Hepatocyte (in vitro differentiated cells): Measurements from ENCODE around the gene TMC5. TPM values are rescaled to one million over a fixed set of nuclear protein-coding genes. Genes with fewer than 3 reads are reported as not detected.

ENCODE experiments used
- DNase-seq: peaks from one replicate; pipeline ENCODE4 v3.0.0-alpha.2; 2016; ENCODE audit warnings: low spot score
- H2AFZ ChIP-seq: fragments of 200-600 bp; sonication (generic); 2 replicates; pipeline ENCODE4 v1.6.0; 2016; ENCODE audit warnings: antibody characterized with exemption, mild to moderate bottlenecking
- H3K27ac ChIP-seq: fragments of 200-600 bp; sonication (generic); 2 replicates; pipeline ENCODE4 v1.5.1; 2016; ENCODE audit warnings: mild to moderate bottlenecking
- H3K27me3 ChIP-seq: fragments of 200-600 bp; sonication (generic); 2 replicates; pipeline ENCODE4 v1.6.1; 2016
- H3K36me3 ChIP-seq: fragments of 200-600 bp; sonication (generic); replicated peaks from 2 replicates; pipeline ENCODE4 v1.5.1; 2016; ENCODE audit warnings: low read depth; ENCODE audit not compliant: insufficient read depth
- H3K4me1 ChIP-seq: fragments of 200-600 bp; sonication (generic); 2 replicates; pipeline ENCODE4 v1.5.1; 2016; ENCODE audit warnings: mild to moderate bottlenecking, moderate library complexity; ENCODE audit not compliant: insufficient read depth
- H3K4me2 ChIP-seq: fragments of 200-600 bp; sonication (generic); 2 replicates; pipeline ENCODE4 v1.6.0; 2016
- H3K4me3 ChIP-seq: fragments of 200-600 bp; sonication (generic); 2 replicates; pipeline ENCODE4 v1.5.1; 2016; ENCODE audit warnings: mild to moderate bottlenecking
- H3K79me2 ChIP-seq: fragments of 200-600 bp; sonication (generic); 2 replicates; pipeline ENCODE4 v1.6.0; 2017; ENCODE audit warnings: mild to moderate bottlenecking
- H3K9me2 ChIP-seq: fragments of 200-600 bp; sonication (generic); replicated peaks from 2 replicates; pipeline ENCODE4 v1.6.0; 2017; ENCODE audit warnings: mild to moderate bottlenecking; ENCODE audit not compliant: insufficient read depth
- H3K9me3 ChIP-seq: fragments of 200-600 bp; sonication (generic); 2 replicates; pipeline ENCODE4 v1.5.1; 2016; ENCODE audit warnings: low read depth, mild to moderate bottlenecking
- H4K20me1 ChIP-seq: fragments of 200-600 bp; sonication (generic); 2 replicates; pipeline ENCODE4 v1.6.0; 2016; ENCODE audit warnings: mild to moderate bottlenecking; ENCODE audit not compliant: insufficient read depth, poor library complexity, severe bottlenecking
- CTCF ChIP-seq: fragments of 200-600 bp; sonication (generic); IDR thresholded peaks from 2 replicates; pipeline ENCODE4 v1.5.1; 2016; ENCODE audit warnings: antibody characterized with exemption, mild to moderate bottlenecking; ENCODE audit not compliant: poor library complexity
- EZH2 ChIP-seq: fragments of 200-600 bp; sonication (generic); IDR thresholded peaks from 2 replicates; pipeline ENCODE4 v1.6.1; 2016; ENCODE audit warnings: antibody characterized with exemption, mild to moderate bottlenecking, borderline replicate concordance
- EZH2phosphoT487 ChIP-seq: fragments of 200-600 bp; sonication (generic); IDR thresholded peaks from one replicate; pipeline ENCODE4 v1.6.1; 2018; ENCODE audit warnings: antibody characterized with exemption, mild to moderate bottlenecking, low read depth, moderate library complexity; ENCODE audit not compliant: unreplicated experiment, severe bottlenecking
- WGBS: methylation state at CpG from one replicate; pipeline ENCODE4 v1.1.6; 2016; ENCODE audit warnings: low lambda C conversion rate; ENCODE audit errors: missing lambda C conversion rate; 5-methylcytosine and 5-hydroxymethylcytosine counted together
- polyA plus RNA-seq: library from polyadenylated mRNA; unstranded; fragments of >200 nt; fragmentation: Nextera tagmentation; extraction: Ambion mirVana; gene quantifications from 2 replicates; pipeline ENCODE4 v1.2.1, GENCODE V29; 2016
- total RNA-seq: library from RNA; depleted of rRNA; stranded (reverse); fragments of >200 nt; gene quantifications from 2 replicates; pipeline ENCODE4 v1.2.3, GENCODE V29; 2014

Gene TMC5
- total and polyA plus RNA-seq, 2 experiments from 2014 or later = 2.9 to 3.3 TPM

DNA sequence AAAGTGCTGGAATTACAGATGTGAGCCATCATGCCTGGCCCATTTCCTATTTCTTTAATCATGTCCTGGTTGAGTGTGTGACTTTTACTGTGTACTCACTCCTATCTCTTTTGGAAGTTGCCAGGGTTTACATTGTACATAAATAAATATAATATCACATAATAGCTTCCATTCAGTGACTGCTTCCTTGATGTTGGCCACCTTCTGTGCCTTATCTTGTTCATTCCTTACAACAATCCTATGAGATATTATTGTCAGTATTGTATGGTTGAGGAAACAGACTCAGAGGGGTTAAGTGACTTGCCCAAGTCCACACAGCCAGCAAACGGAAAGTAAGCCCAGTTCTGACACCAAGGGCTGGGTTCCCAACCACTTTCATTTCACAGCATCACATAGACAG lies 16.9 kb downstream of the TMC5 start:
- Histone ChIP-seq H3K27me3 (no peaks in the 10 kb centered on the region), H2AFZ (no peak overlapping the region), H3K9me3 (no peaks in the 10 kb centered on the region), H3K36me3 (no peaks in the 10 kb centered on the region), H3K4me2 (no peak overlapping the region), H4K20me1 (no peaks in the 10 kb centered on the region), H3K9me2 (no peaks in the 10 kb centered on the region), H3K79me2 (no peaks in the 10 kb centered on the region), H3K27ac (no peak overlapping the region), H3K4me3 (no peak overlapping the region), H3K4me1 (peaks cover 7% of the 10 kb centered on the region)
- no peak for TF ChIP-seq EZH2
- DNase-seq = no peak
- WGBS = 68% methylated on average over 1 of the region's 1 CpG

GRCh38 chr16:19436540-19436939 lies 18.9 kb downstream of the TMC5 start:
- Histone ChIP-seq H3K4me3 (no peak overlapping the region), H3K27me3 (no peaks in the 10 kb centered on the region), H3K9me3 (no peaks in the 10 kb centered on the region), H2AFZ (no peak overlapping the region), H3K36me3 (no peaks in the 10 kb centered on the region), H3K4me2 (no peak overlapping the region), H4K20me1 (no peaks in the 10 kb centered on the region), H3K4me1 (peaks cover 3% of the 10 kb centered on the region), H3K79me2 (no peaks in the 10 kb centered on the region), H3K9me2 (no peaks in the 10 kb centered on the region), H3K27ac (peak overlapping the region; percentile 66)
- no peak for DNase-seq
- TF ChIP-seq CTCF (no peak), EZH2 (no peak), EZH2phosphoT487 (no peak)
- WGBS = 88% methylated on average over 1 of the region's 1 CpG

DNA sequence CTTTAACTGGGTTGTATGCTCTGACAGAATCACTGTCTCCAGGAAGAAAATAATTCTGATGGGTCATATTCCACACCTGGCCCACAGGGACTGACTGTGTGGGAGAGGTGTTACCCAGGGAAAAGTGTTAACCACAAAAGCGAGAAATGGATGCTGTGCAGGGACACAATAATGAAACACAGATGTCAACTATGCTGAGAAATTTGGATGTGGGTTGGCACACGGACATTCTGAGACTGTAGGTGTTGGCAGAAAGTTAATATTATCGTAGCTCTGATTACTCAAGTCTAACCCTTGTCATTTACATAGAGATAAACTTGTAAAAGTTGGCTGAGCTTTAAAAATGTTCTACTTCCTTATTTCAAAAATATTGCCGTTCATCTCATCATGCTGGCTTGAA lies 19.6 kb downstream of the TMC5 start:
- Histone ChIP-seq H3K27me3 (no peaks in the 10 kb centered on the region), H4K20me1 (no peaks in the 10 kb centered on the region), H3K9me2 (no peaks in the 10 kb centered on the region), H3K4me1 (peaks cover 3% of the 10 kb centered on the region), H3K9me3 (no peaks in the 10 kb centered on the region), H3K27ac (peak overlapping the region; percentile 71), H3K36me3 (no peaks in the 10 kb centered on the region), H3K4me2 (peak overlapping the region; percentile 32), H2AFZ (no peak overlapping the region), H3K4me3 (no peak overlapping the region), H3K79me2 (no peaks in the 10 kb centered on the region)
- no peak for TF ChIP-seq EZH2phosphoT487
- no peak for DNase-seq
- WGBS = 56% methylated on average over 4 of the region's 4 CpGs

DNA sequence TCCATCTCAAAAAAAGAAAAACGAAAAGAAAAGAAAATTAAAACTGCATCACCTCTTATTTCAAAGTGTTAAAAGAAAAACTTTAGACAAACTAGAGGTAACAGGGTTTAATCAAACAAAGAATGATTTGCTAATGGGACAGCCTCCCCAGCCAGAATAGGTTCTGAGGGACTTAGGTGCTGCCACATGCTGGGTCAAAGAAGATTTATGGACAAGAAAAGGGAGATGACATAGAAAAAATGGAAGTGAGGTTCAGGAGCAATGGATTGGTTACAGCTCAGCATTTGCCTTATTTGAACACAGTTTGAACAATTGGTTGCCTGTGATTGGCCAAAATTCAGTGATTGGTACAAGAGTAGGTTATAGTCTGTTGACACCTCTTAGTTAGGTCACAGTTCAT lies 21.1 kb downstream of the TMC5 start:
- Histone ChIP-seq H3K4me2 (no peak overlapping the region), H3K36me3 (no peaks in the 10 kb centered on the region), H3K4me1 (peaks cover 3% of the 10 kb centered on the region), H4K20me1 (no peaks in the 10 kb centered on the region), H3K9me3 (no peaks in the 10 kb centered on the region), H2AFZ (no peak overlapping the region), H3K27me3 (no peaks in the 10 kb centered on the region), H3K79me2 (no peaks in the 10 kb centered on the region), H3K4me3 (no peak overlapping the region), H3K27ac (no peak overlapping the region), H3K9me2 (no peaks in the 10 kb centered on the region)
- TF ChIP-seq EZH2phosphoT487 (no peak), CTCF (no peak), EZH2 (no peak)
- no peak for DNase-seq
- 63% methylated on average over 1 of the region's 1 CpG for WGBS

GRCh38 chr16:19439483-19439882 lies 21.8 kb downstream of the TMC5 start:
- Histone ChIP-seq H3K9me3 (no peaks in the 10 kb centered on the region), H2AFZ (no peak overlapping the region), H3K9me2 (no peaks in the 10 kb centered on the region), H3K27ac (no peak overlapping the region), H3K4me2 (no peak overlapping the region), H3K4me3 (no peak overlapping the region), H4K20me1 (no peaks in the 10 kb centered on the region), H3K27me3 (no peaks in the 10 kb centered on the region), H3K79me2 (no peaks in the 10 kb centered on the region), H3K4me1 (peaks cover 3% of the 10 kb centered on the region), H3K36me3 (no peaks in the 10 kb centered on the region)
- TF ChIP-seq EZH2phosphoT487 (no peak), CTCF (no peak), EZH2 (no peak)
- 94% methylated on average over 4 of the region's 4 CpGs for WGBS
- no peak for DNase-seq
